ENCODE data around the gene TMEM63C. TPM values are rescaled to one million over a fixed set of nuclear protein-coding genes. Genes with fewer than 3 reads are reported as not detected.

TMEM63C gene
- total RNA-seq, 1 experiment from 2014 or later: 5.7 TPM

GRCh38 chr14:77154421-77154820 lies 27.2 kb upstream of the TMEM63C start:
- intact Hi-C loops (cut with micrococcal nuclease): no loop called here
- no TSS peak for BruUV-seq (replicated peaks)
- H3K4me2 ChIP-seq (ENCODE audit: low read length): no peak overlapping the region
- no peak overlapping the region for H3K4me3 ChIP-seq (replicated peaks in 1 of 2; ENCODE audit: low read depth in 1 of 2, low read length in 2 of 2)
- no peaks in the 10 kb centered on the region for H3K9me2 ChIP-seq (ENCODE audit: insufficient read depth)
- no peak overlapping the region for H3K27ac ChIP-seq (ENCODE audit: low read depth, low read length)
- TF ChIP-seq SRF (IDR thresholded peaks at IDR 0.05; ENCODE audit: low read depth) (no peak), FOSL1 (IDR thresholded peaks at IDR 0.05; ENCODE audit: low read depth) (no peak), POLR2AphosphoS5 (IDR thresholded peaks at IDR 0.05; ENCODE audit: low read depth, low read length) (no peak)
- H4K20me1 ChIP-seq (ENCODE audit: insufficient read depth): no peaks in the 10 kb centered on the region
- ATAC-seq: no peak
- peaks cover 9 to 25% of the 10 kb centered on the region in 2 experiments; a peak in 3 of 4 replicates for H3K4me1 ChIP-seq (ENCODE audit: control insufficient read depth in 1 of 2, insufficient read depth in 2 of 2, low read length in 2 of 2)
- ChIA-PET CTCF (interaction anchor here (0.6 to 4.7 kb wide), 4 partner anchors 10 to 160 kb away, joined by 3 to 112 read pairs (median 35); no protein-coding TSS in a partner anchor), POLR2A (no interaction called here), RAD21 (ENCODE audit: low non-redundant PET in 1 of 2, low total read pairs in 2 of 2, uncharacterized antibody in 2 of 2, unreplicated experiment in 2 of 2) (no interaction called here)
- H3K9ac ChIP-seq (ENCODE audit: low read length): no peak overlapping the region
- H3K27me3 ChIP-seq (ENCODE audit: insufficient read depth, low read length): no peaks in the 10 kb centered on the region
- no peaks in the 10 kb centered on the region for H3K36me3 ChIP-seq (ENCODE audit: control insufficient read depth in 1 of 2, insufficient read depth in 2 of 2, low read length in 2 of 2)
- no peaks in the 10 kb centered on the region for H3K9me3 ChIP-seq (ENCODE audit: control insufficient read depth in 1 of 2, insufficient read depth in 1 of 2, low read depth in 1 of 2, low read length in 2 of 2)
- no peak for DNase-seq (ENCODE audit: low read depth, low spot score)
- no peaks in the 10 kb centered on the region for H3K79me2 ChIP-seq (ENCODE audit: insufficient read depth, low read length)
- H2AFZ ChIP-seq (ENCODE audit: low read depth, low read length, poor library complexity, severe bottlenecking): no peak overlapping the region

GRCh38 chr14:77155083-77155482 lies 26.5 kb upstream of the TMEM63C start:
- CTCF ChIA-PET: interaction anchor here (1.3 to 4.7 kb wide), 3 partner anchors 9 to 160 kb away, joined by 3 to 112 read pairs (median 66); no protein-coding TSS in a partner anchor

More at GRCh38 chr14:77155083-77155482, 26.5 kb upstream of the TMEM63C start:
- H3K4me3 ChIP-seq (replicated peaks in 1 of 2; ENCODE audit: low read depth in 1 of 2, low read length in 2 of 2): no peak overlapping the region
- no peaks in the 10 kb centered on the region for H3K79me2 ChIP-seq (ENCODE audit: insufficient read depth, low read length)
- no peak overlapping the region for H3K27ac ChIP-seq (ENCODE audit: low read depth, low read length)
- no peaks in the 10 kb centered on the region for H3K9me3 ChIP-seq (ENCODE audit: control insufficient read depth in 1 of 2, insufficient read depth in 1 of 2, low read depth in 1 of 2, low read length in 2 of 2)
- no peak overlapping the region for H3K9ac ChIP-seq (ENCODE audit: low read length)
- DNase-seq (ENCODE audit: low read depth, low spot score) (no peak), ATAC-seq (no peak)
- RAD21 ChIA-PET (ENCODE audit: low non-redundant PET in 1 of 2, low total read pairs in 2 of 2, uncharacterized antibody in 2 of 2, unreplicated experiment in 2 of 2): no interaction called here
- BruUV-seq (replicated peaks): no TSS peak
- no peaks in the 10 kb centered on the region for H4K20me1 ChIP-seq (ENCODE audit: insufficient read depth)
- H3K4me2 ChIP-seq (ENCODE audit: low read length): no peak overlapping the region
- no peak overlapping the region for H2AFZ ChIP-seq (ENCODE audit: low read depth, low read length, poor library complexity, severe bottlenecking)
- intact Hi-C loops (cut with micrococcal nuclease): no loop called here
- POLR2A ChIA-PET: no interaction called here
- no peaks in the 10 kb centered on the region for H3K9me2 ChIP-seq (ENCODE audit: insufficient read depth)
- TF ChIP-seq EZH2 (IDR thresholded peaks at IDR 0.05): no peak
- no peak for TF ChIP-seq ZBTB33 (IDR thresholded peaks at IDR 0.05; ENCODE audit: extremely low read depth, insufficient replicate concordance, low read length)
- TF ChIP-seq JUND (IDR thresholded peaks at IDR 0.05): no peak
- no peak for TF ChIP-seq CBX3 (IDR thresholded peaks at IDR 0.05; ENCODE audit: low read depth)
- no peak for TF ChIP-seq SRF (IDR thresholded peaks at IDR 0.05; ENCODE audit: low read depth)
- TF ChIP-seq YY1 (IDR thresholded peaks at IDR 0.05; ENCODE audit: extremely low read depth, insufficient replicate concordance, low read depth, low read length): no peak
- no peak for TF ChIP-seq SIN3A (IDR thresholded peaks at IDR 0.05; ENCODE audit: low read depth)
- TF ChIP-seq POLR2A (IDR thresholded peaks at IDR 0.05; ENCODE audit: borderline replicate concordance, extremely low read depth, insufficient read depth, insufficient read length): no peak
- no peak for TF ChIP-seq RAD21 (IDR thresholded peaks at IDR 0.05; ENCODE audit: low read depth)
- peaks cover 9 to 25% of the 10 kb centered on the region in 2 experiments; a peak in 3 of 4 replicates for H3K4me1 ChIP-seq (ENCODE audit: control insufficient read depth in 1 of 2, insufficient read depth in 2 of 2, low read length in 2 of 2)
- no peaks in the 10 kb centered on the region for H3K36me3 ChIP-seq (ENCODE audit: control insufficient read depth in 1 of 2, insufficient read depth in 2 of 2, low read length in 2 of 2)
- H3K27me3 ChIP-seq (ENCODE audit: insufficient read depth, low read length): no peaks in the 10 kb centered on the region

Data from HCT116 (cell line).